ENCODE measurements around the gene BTBD10. TPM values are rescaled to one million over a fixed set of nuclear protein-coding genes. Genes with fewer than 3 reads are reported as not detected.

Gene BTBD10
- total RNA-seq, 1 donor from 2014 or later: 42.6 TPM

DNA sequence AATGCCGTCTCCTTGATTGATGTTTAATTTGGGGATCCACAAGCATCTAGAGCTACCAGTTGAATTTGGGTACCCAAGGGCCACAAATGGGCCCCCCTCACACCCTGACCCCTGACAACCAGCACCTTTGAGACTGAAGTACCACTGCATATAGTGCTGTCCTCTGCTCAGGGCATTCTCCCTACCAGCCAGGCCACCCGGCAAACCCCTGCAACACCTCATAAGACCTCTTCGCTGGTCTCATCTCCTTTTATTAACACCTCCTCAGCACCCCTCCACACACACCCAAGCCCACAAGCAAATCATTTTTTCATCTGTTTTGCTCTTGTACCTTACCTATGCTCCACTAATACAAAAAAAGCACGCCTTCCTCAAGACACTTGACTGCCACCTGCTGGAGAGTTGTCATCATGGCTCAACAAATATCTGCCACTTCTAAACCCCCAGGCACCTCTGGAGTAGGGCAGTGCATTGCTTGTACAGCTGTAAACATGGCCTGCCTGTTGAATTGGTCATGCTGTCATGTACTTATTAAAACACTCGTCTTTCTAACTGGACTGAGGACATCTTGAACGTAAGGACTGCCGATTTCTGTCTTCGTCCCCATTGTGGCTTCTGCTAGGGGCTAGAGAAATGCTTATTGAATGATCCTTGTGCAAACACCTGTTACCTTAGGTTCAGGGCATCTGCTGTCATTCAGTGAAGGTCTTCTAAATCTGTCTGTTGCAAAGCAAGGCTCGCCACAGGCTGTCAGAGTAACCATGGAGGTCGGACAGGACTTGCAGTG lies 118.9 kb downstream of the BTBD10 start:
- DNase-seq: peak; percentile 73
- no peak overlapping the region for H3K27ac Mint-ChIP-seq (ENCODE audit: unreplicated experiment)
- H3K9me3 Mint-ChIP-seq (ENCODE audit: unreplicated experiment): peaks cover 4% of the 10 kb centered on the region
- H3K4me1 Mint-ChIP-seq (ENCODE audit: low read depth, unreplicated experiment): peaks cover 2% of the 10 kb centered on the region
- TF ChIP-seq, protein P1, sequence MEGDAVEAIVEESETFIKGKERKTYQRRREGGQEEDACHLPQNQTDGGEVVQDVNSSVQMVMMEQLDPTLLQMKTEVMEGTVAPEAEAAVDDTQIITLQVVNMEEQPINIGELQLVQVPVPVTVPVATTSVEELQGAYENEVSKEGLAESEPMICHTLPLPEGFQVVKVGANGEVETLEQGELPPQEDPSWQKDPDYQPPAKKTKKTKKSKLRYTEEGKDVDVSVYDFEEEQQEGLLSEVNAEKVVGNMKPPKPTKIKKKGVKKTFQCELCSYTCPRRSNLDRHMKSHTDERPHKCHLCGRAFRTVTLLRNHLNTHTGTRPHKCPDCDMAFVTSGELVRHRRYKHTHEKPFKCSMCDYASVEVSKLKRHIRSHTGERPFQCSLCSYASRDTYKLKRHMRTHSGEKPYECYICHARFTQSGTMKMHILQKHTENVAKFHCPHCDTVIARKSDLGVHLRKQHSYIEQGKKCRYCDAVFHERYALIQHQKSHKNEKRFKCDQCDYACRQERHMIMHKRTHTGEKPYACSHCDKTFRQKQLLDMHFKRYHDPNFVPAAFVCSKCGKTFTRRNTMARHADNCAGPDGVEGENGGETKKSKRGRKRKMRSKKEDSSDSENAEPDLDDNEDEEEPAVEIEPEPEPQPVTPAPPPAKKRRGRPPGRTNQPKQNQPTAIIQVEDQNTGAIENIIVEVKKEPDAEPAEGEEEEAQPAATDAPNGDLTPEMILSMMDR (IDR thresholded peaks at IDR 0.05; ENCODE audit: partially characterized antibody, unreplicated experiment): peak; percentile 93
- no peaks in the 10 kb centered on the region for H3K36me3 Mint-ChIP-seq (ENCODE audit: unreplicated experiment)
- H3K4me3 Mint-ChIP-seq (ENCODE audit: unreplicated experiment): no peak overlapping the region
- peaks cover 4% of the 10 kb centered on the region for H3K27me3 Mint-ChIP-seq (ENCODE audit: unreplicated experiment)

DNA sequence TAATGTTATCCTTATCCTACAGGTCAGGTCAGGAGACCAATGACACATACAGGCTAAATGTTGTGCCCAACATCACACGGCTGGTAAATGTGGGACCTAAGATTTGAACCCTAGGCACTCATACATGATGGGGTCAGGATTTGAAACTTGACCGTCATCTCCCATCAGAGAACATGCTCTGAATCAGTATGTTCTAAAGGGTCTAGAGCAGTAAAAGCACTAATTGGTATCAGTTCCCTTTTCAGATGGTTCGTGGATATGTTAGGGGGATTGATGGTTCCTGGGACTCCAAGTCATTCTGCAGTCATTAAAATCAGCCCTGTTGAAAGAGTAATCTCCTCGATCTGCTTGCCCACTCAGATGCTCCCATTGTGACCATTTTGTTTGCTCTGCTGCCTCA lies 120.0 kb downstream of the BTBD10 start:
- Mint-ChIP-seq H3K4me1 (ENCODE audit: low read depth, unreplicated experiment) (peaks cover 2% of the 10 kb centered on the region), H3K4me3 (ENCODE audit: unreplicated experiment) (no peak overlapping the region), H3K9me3 (ENCODE audit: unreplicated experiment) (peaks cover 4% of the 10 kb centered on the region), H3K36me3 (ENCODE audit: unreplicated experiment) (no peaks in the 10 kb centered on the region), H3K27me3 (ENCODE audit: unreplicated experiment) (peaks cover 4% of the 10 kb centered on the region), H3K27ac (ENCODE audit: unreplicated experiment) (no peak overlapping the region)
- TF ChIP-seq, protein P1 (IDR thresholded peaks at IDR 0.05; ENCODE audit: partially characterized antibody, unreplicated experiment): no peak
- DNase-seq: no peak

DNA sequence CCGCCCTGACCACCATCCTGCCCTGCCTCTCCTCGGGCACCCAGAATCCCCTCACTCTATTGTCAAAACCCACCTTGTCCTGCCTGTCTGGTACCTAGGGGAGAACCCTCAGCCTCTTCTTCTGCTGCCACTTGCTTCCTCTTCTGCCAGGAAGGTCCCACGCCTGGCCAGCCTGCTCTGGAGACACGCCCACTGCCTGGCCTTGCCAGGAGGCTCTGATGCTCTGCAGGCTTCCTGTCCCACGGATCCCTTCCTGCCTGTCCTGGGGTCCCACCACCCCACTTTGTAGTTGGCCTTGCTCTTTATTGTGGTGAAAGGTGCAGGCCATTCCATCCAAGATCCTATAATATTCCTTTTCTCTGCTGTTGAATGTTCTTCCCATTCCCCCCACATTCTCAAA lies 122.0 kb downstream of the BTBD10 start:
- H3K27me3 Mint-ChIP-seq (ENCODE audit: unreplicated experiment): peaks cover 4% of the 10 kb centered on the region
- TF ChIP-seq, protein P1 (IDR thresholded peaks at IDR 0.05; ENCODE audit: partially characterized antibody, unreplicated experiment): no peak
- no peaks in the 10 kb centered on the region for H3K36me3 Mint-ChIP-seq (ENCODE audit: unreplicated experiment)
- no peak overlapping the region for H3K27ac Mint-ChIP-seq (ENCODE audit: unreplicated experiment)
- no peak for DNase-seq
- peaks cover 4% of the 10 kb centered on the region for H3K9me3 Mint-ChIP-seq (ENCODE audit: unreplicated experiment)
- H3K4me1 Mint-ChIP-seq (ENCODE audit: low read depth, unreplicated experiment): peaks cover 2% of the 10 kb centered on the region
- no peak overlapping the region for H3K4me3 Mint-ChIP-seq (ENCODE audit: unreplicated experiment)

DNA sequence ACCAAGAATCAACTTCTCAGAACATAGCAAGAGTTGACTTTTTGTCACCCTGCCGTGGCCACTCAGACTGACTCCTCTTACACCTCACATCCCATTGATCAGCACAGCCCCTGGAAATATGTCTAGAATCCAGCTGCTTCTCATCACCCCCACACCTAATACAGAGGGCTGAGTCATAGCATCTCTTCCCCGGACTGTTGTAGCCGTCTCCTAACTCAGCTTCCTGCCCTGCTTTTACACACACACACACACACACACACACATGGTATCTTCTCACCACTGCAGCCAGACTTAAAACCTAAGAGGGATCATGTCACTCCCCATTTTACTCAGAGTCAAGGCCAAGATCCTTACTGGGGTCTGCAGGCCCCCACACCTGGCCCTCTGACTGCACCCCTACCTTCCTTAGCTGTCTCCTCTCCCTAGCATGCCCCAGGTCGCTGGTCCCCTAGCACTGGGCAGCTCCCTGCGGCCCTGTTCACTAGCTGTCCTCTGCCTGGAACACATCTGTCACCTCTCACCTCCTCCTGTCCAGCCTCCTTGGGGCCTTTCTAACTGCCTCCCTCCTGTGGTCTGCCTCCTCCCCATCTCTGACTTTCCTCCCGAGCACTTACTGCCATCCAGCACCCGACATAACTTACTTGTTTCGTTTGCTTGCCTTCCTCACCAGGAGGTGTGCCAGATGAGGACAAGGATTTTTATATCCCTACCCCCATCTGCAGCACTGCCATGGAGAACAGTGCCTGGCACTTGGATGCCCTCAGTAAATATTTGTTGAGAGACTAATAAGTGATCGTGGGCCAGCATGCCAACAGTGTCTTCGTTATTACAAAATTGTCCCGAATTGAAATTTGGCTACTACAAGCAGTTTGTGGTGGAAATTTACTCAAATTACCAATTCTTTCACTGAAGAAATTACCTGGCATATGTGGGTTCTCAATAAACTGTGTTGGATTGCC lies 123.5 kb downstream of the BTBD10 start:
- no peak for DNase-seq
- H3K4me1 Mint-ChIP-seq (ENCODE audit: low read depth, unreplicated experiment): peaks cover 2% of the 10 kb centered on the region
- H3K4me3 Mint-ChIP-seq (ENCODE audit: unreplicated experiment): no peak overlapping the region

More for the DNA sequence above, 123.5 kb downstream of the BTBD10 start:
- TF ChIP-seq, protein P1 (IDR thresholded peaks at IDR 0.05; ENCODE audit: partially characterized antibody, unreplicated experiment): no peak
- Mint-ChIP-seq H3K36me3 (ENCODE audit: unreplicated experiment) (no peaks in the 10 kb centered on the region), H3K9me3 (ENCODE audit: unreplicated experiment) (peaks cover 2% of the 10 kb centered on the region), H3K27me3 (ENCODE audit: unreplicated experiment) (peaks cover 3% of the 10 kb centered on the region), H3K27ac (ENCODE audit: unreplicated experiment) (no peak overlapping the region)
